ENCODE measurements around the gene DOC2B.

DOC2B gene

DNA sequence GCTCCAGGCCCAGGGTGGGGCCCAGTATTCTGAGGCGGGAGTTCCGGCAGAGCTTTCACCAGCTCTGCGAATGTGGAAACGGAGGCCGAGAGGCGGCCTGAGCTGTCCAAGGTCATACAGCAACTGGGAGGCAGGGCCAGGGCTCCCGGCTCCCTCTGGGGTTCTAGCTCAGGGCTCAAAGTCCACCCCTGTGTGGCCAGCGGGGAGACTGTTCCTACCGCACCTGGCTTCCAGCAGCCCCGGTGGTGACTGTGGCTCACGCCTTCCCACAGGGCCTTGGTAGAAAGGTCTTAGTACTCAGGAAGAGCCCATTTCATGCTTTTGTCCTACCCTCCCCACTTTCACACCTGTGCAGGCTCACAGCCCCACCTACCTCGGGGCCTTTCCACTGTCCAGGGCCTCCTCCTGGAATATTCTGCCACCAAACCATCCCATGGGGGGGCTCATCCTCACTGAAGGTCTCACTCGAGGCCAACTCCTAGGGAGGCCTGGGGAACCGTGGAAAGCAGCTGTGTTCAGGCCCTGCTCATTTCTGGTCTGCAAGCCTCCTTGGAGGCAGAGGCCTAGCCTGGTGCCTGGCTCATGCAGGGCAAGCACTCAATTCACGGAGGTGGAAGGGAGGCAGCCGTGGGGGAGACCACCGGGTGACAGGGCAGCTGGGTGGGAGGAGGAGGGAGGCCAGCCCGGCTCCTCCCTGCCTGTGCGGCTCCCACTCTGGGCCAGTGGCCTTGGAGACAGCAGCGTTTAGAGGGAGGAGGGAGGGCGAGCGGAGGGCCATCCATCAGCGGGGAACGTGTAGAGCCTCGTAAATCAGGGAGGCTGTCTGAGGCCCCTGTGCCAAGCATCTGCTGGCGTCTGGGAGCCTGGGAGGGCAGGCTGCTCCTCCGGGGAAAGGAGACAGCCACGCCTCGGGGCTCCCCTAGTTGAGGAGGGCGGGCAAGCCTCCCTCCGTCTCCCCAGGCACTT lies 12.7 kb upstream of the DOC2B start:
- Histone ChIP-seq H3K79me2 (ENCODE audit: low read length) (no peaks in the 10 kb centered on the region), H3K27ac (ENCODE audit: low read length) (no peak overlapping the region), H3F3A (ENCODE audit: insufficient read depth, low read length) (no peaks in the 10 kb centered on the region), H3K9me3 (replicated peaks; ENCODE audit: insufficient read depth, low read length) (no peaks in the 10 kb centered on the region), H3K4me1 (ENCODE audit: low read length) (no peaks in the 10 kb centered on the region), H4K20me1 (ENCODE audit: insufficient read depth, low read length) (no peaks in the 10 kb centered on the region), H3K27me3 (replicated peaks; ENCODE audit: insufficient read depth, low read length) (peaks cover 66% of the 10 kb centered on the region), H3K9ac (ENCODE audit: low read length) (no peak overlapping the region), H3K9me2 (replicated peaks; ENCODE audit: insufficient read depth, low read length) (no peaks in the 10 kb centered on the region), H3K4me2 (ENCODE audit: low read depth, low read length) (no peak overlapping the region), H3K4me3 (ENCODE audit: low read length) (no peak overlapping the region), H3K36me3 (replicated peaks; ENCODE audit: insufficient read depth, low read length) (no peaks in the 10 kb centered on the region), H2AFZ (ENCODE audit: low read length) (no peak overlapping the region)
- no peak for DNase-seq
- no peak for TF ChIP-seq EZH2phosphoT487 (IDR thresholded peaks at IDR 0.05; ENCODE audit: low read length)
- TF ChIP-seq, protein P1, sequence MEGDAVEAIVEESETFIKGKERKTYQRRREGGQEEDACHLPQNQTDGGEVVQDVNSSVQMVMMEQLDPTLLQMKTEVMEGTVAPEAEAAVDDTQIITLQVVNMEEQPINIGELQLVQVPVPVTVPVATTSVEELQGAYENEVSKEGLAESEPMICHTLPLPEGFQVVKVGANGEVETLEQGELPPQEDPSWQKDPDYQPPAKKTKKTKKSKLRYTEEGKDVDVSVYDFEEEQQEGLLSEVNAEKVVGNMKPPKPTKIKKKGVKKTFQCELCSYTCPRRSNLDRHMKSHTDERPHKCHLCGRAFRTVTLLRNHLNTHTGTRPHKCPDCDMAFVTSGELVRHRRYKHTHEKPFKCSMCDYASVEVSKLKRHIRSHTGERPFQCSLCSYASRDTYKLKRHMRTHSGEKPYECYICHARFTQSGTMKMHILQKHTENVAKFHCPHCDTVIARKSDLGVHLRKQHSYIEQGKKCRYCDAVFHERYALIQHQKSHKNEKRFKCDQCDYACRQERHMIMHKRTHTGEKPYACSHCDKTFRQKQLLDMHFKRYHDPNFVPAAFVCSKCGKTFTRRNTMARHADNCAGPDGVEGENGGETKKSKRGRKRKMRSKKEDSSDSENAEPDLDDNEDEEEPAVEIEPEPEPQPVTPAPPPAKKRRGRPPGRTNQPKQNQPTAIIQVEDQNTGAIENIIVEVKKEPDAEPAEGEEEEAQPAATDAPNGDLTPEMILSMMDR (IDR thresholded peaks at IDR 0.05; ENCODE audit: low read length), result no peak

- TF ChIP-seq, protein P1 (IDR thresholded peaks at IDR 0.05; ENCODE audit: low read length), result no peak
- no peak for TF ChIP-seq EZH2 (optimal IDR thresholded peaks at IDR 0.05; ENCODE audit: low read depth, low read length)
- no peak for TF ChIP-seq EZH2phosphoT487 (IDR thresholded peaks at IDR 0.05; ENCODE audit: low read length)
- no peak overlapping the region for H2AFZ ChIP-seq (ENCODE audit: low read length)
- no peak for DNase-seq
- H4K20me1 ChIP-seq (ENCODE audit: insufficient read depth, low read length), result no peaks in the 10 kb centered on the region
- H3K4me3 ChIP-seq (ENCODE audit: low read length), result no peak overlapping the region
- H3K27me3 ChIP-seq (replicated peaks; ENCODE audit: insufficient read depth, low read length), result peaks cover 66% of the 10 kb centered on the region
- no peak overlapping the region for H3K9ac ChIP-seq (ENCODE audit: low read length)
- no peaks in the 10 kb centered on the region for H3K79me2 ChIP-seq (ENCODE audit: low read length)
- H3K9me3 ChIP-seq (replicated peaks; ENCODE audit: insufficient read depth, low read length), result no peaks in the 10 kb centered on the region
- no peak overlapping the region for H3K27ac ChIP-seq (ENCODE audit: low read length)
- no peaks in the 10 kb centered on the region for H3F3A ChIP-seq (ENCODE audit: insufficient read depth, low read length)
- H3K36me3 ChIP-seq (replicated peaks; ENCODE audit: insufficient read depth, low read length), result no peaks in the 10 kb centered on the region
- no peaks in the 10 kb centered on the region for H3K4me1 ChIP-seq (ENCODE audit: low read length)
- H3K9me2 ChIP-seq (replicated peaks; ENCODE audit: insufficient read depth, low read length), result no peaks in the 10 kb centered on the region
- no peak overlapping the region for H3K4me2 ChIP-seq (ENCODE audit: low read depth, low read length)
These were observed 12.0 kb upstream of the DOC2B start for GRCh38 chr17:193426-193810.

DNA sequence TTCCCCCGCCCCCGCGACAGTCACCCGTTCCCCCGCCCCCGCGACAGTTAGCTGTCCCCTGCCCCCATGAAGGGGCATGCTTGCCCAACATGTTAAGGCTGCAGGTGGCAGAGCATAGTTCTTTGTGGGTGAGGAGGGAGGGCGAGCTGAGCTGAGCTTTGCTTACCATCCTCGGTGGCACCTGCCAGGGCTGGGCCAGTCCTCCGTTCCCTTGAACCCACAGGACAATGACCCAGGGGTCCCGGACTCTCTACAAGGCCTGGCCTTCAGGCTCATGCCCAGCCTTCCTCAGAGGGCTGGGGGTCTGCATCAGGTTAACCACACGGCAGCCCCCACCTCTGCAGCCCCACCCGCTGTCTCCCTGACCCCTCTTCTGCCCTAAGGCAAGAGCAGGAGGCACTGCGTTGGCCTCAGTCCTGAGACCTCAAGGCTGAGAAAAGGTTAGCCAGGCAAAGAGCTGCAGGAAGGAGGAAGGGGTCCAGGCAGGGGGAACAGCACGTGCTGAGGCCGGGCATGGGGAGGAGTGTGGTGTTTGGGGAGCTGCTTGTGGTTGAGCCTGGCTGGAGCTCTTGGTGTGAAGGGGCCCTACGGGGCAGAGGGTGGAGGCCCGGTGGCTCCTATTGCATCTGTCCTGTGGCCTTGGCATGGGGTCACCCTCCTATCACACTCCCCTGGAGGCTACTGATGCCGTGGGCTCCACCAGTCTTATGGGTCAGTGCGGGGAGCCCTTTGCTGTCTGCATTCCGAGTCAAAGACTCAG lies 11.4 kb upstream of the DOC2B start:
- Histone ChIP-seq H3K9me2 (replicated peaks; ENCODE audit: insufficient read depth, low read length) (no peaks in the 10 kb centered on the region), H3K27ac (ENCODE audit: low read length) (no peak overlapping the region), H3K4me1 (ENCODE audit: low read length) (no peaks in the 10 kb centered on the region), H3K27me3 (replicated peaks; ENCODE audit: insufficient read depth, low read length) (peaks cover 66% of the 10 kb centered on the region), H3K79me2 (ENCODE audit: low read length) (no peaks in the 10 kb centered on the region), H3F3A (ENCODE audit: insufficient read depth, low read length) (no peaks in the 10 kb centered on the region), H3K4me3 (ENCODE audit: low read length) (no peak overlapping the region), H2AFZ (ENCODE audit: low read length) (no peak overlapping the region), H3K4me2 (ENCODE audit: low read depth, low read length) (no peak overlapping the region), H3K9me3 (replicated peaks; ENCODE audit: insufficient read depth, low read length) (no peaks in the 10 kb centered on the region), H3K9ac (ENCODE audit: low read length) (no peak overlapping the region), H4K20me1 (ENCODE audit: insufficient read depth, low read length) (no peaks in the 10 kb centered on the region), H3K36me3 (replicated peaks; ENCODE audit: insufficient read depth, low read length) (no peaks in the 10 kb centered on the region)
- DNase-seq, result no peak
- TF ChIP-seq, protein P1 (IDR thresholded peaks at IDR 0.05; ENCODE audit: low read length), result no peak
